Kidney (tissue), 22 donors: Measurements from ENCODE around the gene FAM13B. TPM values are rescaled to one million over a fixed set of nuclear protein-coding genes. Genes with fewer than 3 reads are reported as not detected.
A peak's percentile ranks its signal among the peaks of the same experiment; 100 is the strongest.

Experiments used
- DNase-seq, 5 donors: peaks; one replicate each; pipeline ENCODE4 v3.0.0-alpha.2; 2013 to 2020
- FAIRE-seq: peaks from 2 replicates; lab custom pipeline; 2012; peaks lifted over from hg19 to GRCh38; lab: Jason Lieb, UNC
- H3K27ac ChIP-seq, 2 donors: one replicate each; pipeline ENCODE4 v1.7.0; 2013; ENCODE audit warnings: low read depth in 2 of 2, low read length in 2 of 2, inconsistent platforms in 1 of 2
- H3K27me3 ChIP-seq: one replicate; pipeline ENCODE4 v1.7.1; 2013; ENCODE audit warnings: low read length, inconsistent platforms; ENCODE audit not compliant: control insufficient read depth, insufficient read depth
- H3K36me3 ChIP-seq, 3 donors: one replicate each; pipeline versions ENCODE4 v1.7.0 to v1.7.1; 2013; ENCODE audit warnings: low read length in 3 of 3, control low read depth in 1 of 3, inconsistent platforms in 1 of 3; ENCODE audit not compliant: insufficient read depth in 3 of 3, control insufficient read depth in 2 of 3
- H3K4me1 ChIP-seq, 3 donors: one replicate each; pipeline versions ENCODE4 v1.7.0 to v1.7.1; 2013; ENCODE audit warnings: low read length in 3 of 3, inconsistent platforms in 1 of 3, low read depth in 1 of 3; ENCODE audit not compliant: control insufficient read depth in 2 of 3, insufficient read depth in 2 of 3
- H3K4me3 ChIP-seq, 3 donors: one replicate each; pipeline versions ENCODE4 v1.7.0 to v1.8.1; 2013; ENCODE audit warnings: low read length in 3 of 3, control low read depth in 1 of 3, inconsistent platforms in 1 of 3
- H3K9ac ChIP-seq, 3 donors: one replicate each; pipeline versions ENCODE4 v1.7.0 to v1.7.1; 2013; ENCODE audit warnings: low read length in 3 of 3, control low read depth in 1 of 3, inconsistent platforms in 1 of 3
- H3K9me3 ChIP-seq, 3 donors: one replicate each; pipeline versions ENCODE4 v1.7.0 to v1.7.1; 2013; ENCODE audit warnings: low read length in 3 of 3, control low read depth in 1 of 3, inconsistent platforms in 1 of 3; ENCODE audit not compliant: control insufficient read depth in 2 of 3, insufficient read depth in 1 of 3
- CTCF ChIP-seq: IDR thresholded peaks from 3 replicates; pipeline ENCODE4 v1.5.1; 2012; ENCODE audit warnings: mild to moderate bottlenecking, moderate library complexity, borderline replicate concordance; ENCODE audit not compliant: insufficient read depth; ENCODE audit errors: extremely low read depth
- intact Hi-C: fragments of 100-400 bp; cut with DNase I; formaldehyde crosslinking; loops from one replicate; pipeline ENCODE4 v1.11.1; 2022
- long read RNA-seq, 10 donors: library from polyadenylated mRNA in 1 of 10; unstranded in 1 of 10; transcript quantifications; one replicate each; pipeline ENCODE4 v2.0.0 and lab custom pipeline, GENCODE V29; 2021 to 2026
- polyA plus RNA-seq: library from polyadenylated mRNA; stranded (reverse); fragments of 350-450 nt; fragmentation: Illumina TruSeq; extraction: RNeasy Lipid Tissue Mini Kit (QIAGEN cat#74804); gene quantifications from one replicate; pipeline ENCODE4 v1.2.3, GENCODE V29; 2014; ENCODE audit warnings: low read depth, low replicate concordance; ENCODE audit not compliant: insufficient read depth
- total RNA-seq: library from RNA; stranded (reverse); fragmentation: NEBNext Ultra II Directional; extraction: Animal tissue kit (Norgen Biotek cat#: 25700); gene quantifications from one replicate; pipeline ENCODE4 v1.2.1, GENCODE V29; 2021
- donor health status: control.
- donor health status: control.
- donor health status: control.
- donor health status: control.
- donor health status: control.
- donor health status: DM: yes; HTN: yes; CAD: no.
- donor health status: Normal renal cell carcinoma (clear cell type).

Gene FAM13B
- total RNA-seq (41.8 TPM), polyA plus RNA-seq (7.6 TPM)
- long read RNA-seq, donor 1, full-length matches to known transcripts: 3 of 3 reads
- long read RNA-seq, donor 1, partial matches to known transcripts: 0 of 3 reads
- long read RNA-seq, donor 1, other reads (novel, unspliced or antisense): 0 of 3 reads
- long read RNA-seq, donor 2, full-length matches to known transcripts: 4 of 4 reads
- long read RNA-seq, donor 2, partial matches to known transcripts: 0 of 4 reads
- long read RNA-seq, donor 2, other reads (novel, unspliced or antisense): 0 of 4 reads
- long read RNA-seq, donor 3, full-length matches to known transcripts: 4 of 4 reads
- long read RNA-seq, donor 3, partial matches to known transcripts: 0 of 4 reads
- long read RNA-seq, donor 3, other reads (novel, unspliced or antisense): 0 of 4 reads
- long read RNA-seq, donor 4, full-length matches to known transcripts: 3 of 3 reads
- long read RNA-seq, donor 4, partial matches to known transcripts: 0 of 3 reads
- long read RNA-seq, donor 4, other reads (novel, unspliced or antisense): 0 of 3 reads
- long read RNA-seq, donor 5: 0 reads
- long read RNA-seq, donor 6, partial matches to known transcripts: 0 of 1 reads
- long read RNA-seq, donor 6, other reads (novel, unspliced or antisense): 0 of 1 reads
- long read RNA-seq, donor 7, partial matches to known transcripts: 2 of 10 reads
- long read RNA-seq, donor 7, other reads (novel, unspliced or antisense): 8 of 10 reads
- long read RNA-seq, donor 8, partial matches to known transcripts: 0 of 1 reads
- long read RNA-seq, donor 8, other reads (novel, unspliced or antisense): 0 of 1 reads
- long read RNA-seq, donor 9, full-length matches to known transcripts: 1 of 1 reads
- long read RNA-seq, donor 9, partial matches to known transcripts: 0 of 1 reads
- long read RNA-seq, donor 9, other reads (novel, unspliced or antisense): 0 of 1 reads
- long read RNA-seq, donor 10, partial matches to known transcripts: 5 of 5 reads
- long read RNA-seq, donor 10, other reads (novel, unspliced or antisense): 0 of 5 reads

GRCh38 chr5:138032572-138033385 is at the start of gene FAM13B:
Gene FAM13B, minus strand, starts transcription at chr5:138033079. Its CDS starts 13,968 bp downstream, at chr5:138019111.
- intact Hi-C loops: loop anchor here (10.0 kb wide), 1 partner anchor 258 kb away; no protein-coding TSS in a partner anchor
- Histone ChIP-seq H3K36me3 (no peaks in the 10 kb centered on the region), H3K9me3 (no peaks in the 10 kb centered on the region), H3K27ac (peak within 1 kb of the TSS; percentile 97 to 99), H3K9ac (peak within 1 kb of the TSS; percentile 68 to 97 (median 91)), H3K4me1 (peaks cover 0 to 13% (median 12%) of the 10 kb centered on the region in 3 donors), H3K27me3 (no peaks in the 10 kb centered on the region), H3K4me3 (peak within 1 kb of the TSS; percentile 84 to 89 (median 85))
- FAIRE-seq (no peak), DNase-seq (peak; percentile 88 to 95 (median 92))
- no peak for TF ChIP-seq CTCF

GRCh38 chr5:138082033-138082432 is 49.2 kb upstream of the FAM13B start:
- Histone ChIP-seq H3K9ac (no peak overlapping the region), H3K27ac (no peak overlapping the region), H3K36me3 (no peaks in the 10 kb centered on the region), H3K9me3 (no peaks in the 10 kb centered on the region), H3K4me1 (no peaks in the 10 kb centered on the region), H3K4me3 (no peak overlapping the region), H3K27me3 (no peaks in the 10 kb centered on the region)
- intact Hi-C loops: no loop called here
- FAIRE-seq (no peak), DNase-seq (no peak)
- no peak for TF ChIP-seq CTCF

- intact Hi-C loops: no loop called here
Observed at GRCh38 chr5:138078006-138078643, 45.2 kb upstream of the FAM13B start.

More at GRCh38 chr5:138078006-138078643, 45.2 kb upstream of the FAM13B start:
- no peak for TF ChIP-seq CTCF
- H3K27me3 ChIP-seq: no peaks in the 10 kb centered on the region
- DNase-seq (no peak), FAIRE-seq (no peak)
- H3K27ac ChIP-seq: no peak overlapping the region
- H3K36me3 ChIP-seq: no peaks in the 10 kb centered on the region
- H3K4me3 ChIP-seq: no peak overlapping the region
- H3K9me3 ChIP-seq: no peaks in the 10 kb centered on the region
- no peak overlapping the region for H3K9ac ChIP-seq
- H3K4me1 ChIP-seq: no peaks in the 10 kb centered on the region
